LNCAP (cell line): ENCODE data around the gene C2CD4B.

Source experiments
- TF ChIP-seq, protein P1 (sequence below): fragments of 450-650 bp; IDR thresholded peaks from 2 replicates; pipeline ENCODE4 v1.5.1; 2017; ENCODE audit warnings: mild to moderate bottlenecking

C2CD4B gene

DNA sequence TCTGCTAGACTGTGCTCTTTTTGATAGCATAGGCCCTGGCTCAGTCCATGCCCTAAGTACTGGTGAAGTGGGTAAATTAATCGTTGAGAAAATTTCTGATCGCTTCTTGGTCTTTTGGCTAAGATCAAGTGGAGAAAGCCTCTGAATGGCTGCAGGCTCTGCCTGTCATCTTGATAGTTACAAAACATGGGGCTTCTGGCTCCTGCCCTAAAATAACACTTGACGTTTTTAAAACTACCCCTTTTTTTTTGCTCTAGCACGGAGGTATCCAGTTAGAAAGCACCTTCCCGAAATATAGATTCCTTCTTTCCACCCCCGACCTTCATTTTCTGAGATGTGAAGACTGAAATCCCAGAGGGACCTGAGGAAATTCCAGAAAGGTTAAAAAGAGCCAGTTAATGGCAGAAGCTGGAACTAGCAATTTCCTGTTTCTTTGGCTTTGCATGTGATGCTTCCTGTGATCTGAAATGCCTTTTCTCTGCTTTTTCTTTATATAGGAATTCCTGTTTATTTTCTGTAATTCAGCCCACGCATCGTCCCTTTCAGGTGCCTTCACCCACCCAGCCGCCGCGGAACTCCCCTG, 799 bp upstream of the C2CD4B start:
- TF ChIP-seq, protein P1, sequence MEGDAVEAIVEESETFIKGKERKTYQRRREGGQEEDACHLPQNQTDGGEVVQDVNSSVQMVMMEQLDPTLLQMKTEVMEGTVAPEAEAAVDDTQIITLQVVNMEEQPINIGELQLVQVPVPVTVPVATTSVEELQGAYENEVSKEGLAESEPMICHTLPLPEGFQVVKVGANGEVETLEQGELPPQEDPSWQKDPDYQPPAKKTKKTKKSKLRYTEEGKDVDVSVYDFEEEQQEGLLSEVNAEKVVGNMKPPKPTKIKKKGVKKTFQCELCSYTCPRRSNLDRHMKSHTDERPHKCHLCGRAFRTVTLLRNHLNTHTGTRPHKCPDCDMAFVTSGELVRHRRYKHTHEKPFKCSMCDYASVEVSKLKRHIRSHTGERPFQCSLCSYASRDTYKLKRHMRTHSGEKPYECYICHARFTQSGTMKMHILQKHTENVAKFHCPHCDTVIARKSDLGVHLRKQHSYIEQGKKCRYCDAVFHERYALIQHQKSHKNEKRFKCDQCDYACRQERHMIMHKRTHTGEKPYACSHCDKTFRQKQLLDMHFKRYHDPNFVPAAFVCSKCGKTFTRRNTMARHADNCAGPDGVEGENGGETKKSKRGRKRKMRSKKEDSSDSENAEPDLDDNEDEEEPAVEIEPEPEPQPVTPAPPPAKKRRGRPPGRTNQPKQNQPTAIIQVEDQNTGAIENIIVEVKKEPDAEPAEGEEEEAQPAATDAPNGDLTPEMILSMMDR, result no peak

DNA sequence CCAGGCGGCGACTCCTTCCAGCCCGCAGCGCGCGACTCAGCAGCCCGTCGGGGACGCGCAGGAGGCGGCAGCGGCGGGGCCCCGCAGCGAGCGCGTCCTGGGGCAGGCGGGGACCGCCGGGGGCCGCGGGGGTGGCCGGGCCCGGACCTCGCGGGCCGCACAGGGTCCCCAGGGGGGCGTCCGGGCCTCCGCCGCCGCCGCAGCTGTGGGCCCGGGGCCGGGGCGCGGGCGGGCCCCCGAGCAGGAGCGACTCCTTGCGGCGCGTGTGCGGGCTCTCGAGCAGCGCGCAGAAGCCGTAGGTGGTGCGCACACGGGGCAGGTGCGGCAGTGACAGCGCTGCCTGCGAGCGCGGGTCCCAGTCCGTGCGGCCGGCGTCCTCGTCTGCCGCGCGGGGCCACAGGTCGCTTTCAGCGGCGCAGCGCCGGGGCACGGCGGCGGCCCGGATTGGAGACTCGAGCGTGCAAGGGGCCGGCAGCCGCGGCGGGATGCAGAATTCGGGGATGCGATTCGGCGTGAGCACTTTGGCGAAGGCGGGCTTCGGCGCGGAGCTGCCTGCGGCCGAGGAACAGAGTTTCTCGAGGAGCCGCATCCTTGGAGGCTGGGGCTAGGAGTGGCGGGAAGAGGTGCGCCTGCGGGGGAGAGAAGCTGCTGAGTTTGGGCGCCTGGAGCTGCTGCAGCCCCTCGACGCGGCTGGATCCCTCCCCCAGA, 535 bp downstream of the C2CD4B start:
- TF ChIP-seq, protein P1, result no peak

DNA sequence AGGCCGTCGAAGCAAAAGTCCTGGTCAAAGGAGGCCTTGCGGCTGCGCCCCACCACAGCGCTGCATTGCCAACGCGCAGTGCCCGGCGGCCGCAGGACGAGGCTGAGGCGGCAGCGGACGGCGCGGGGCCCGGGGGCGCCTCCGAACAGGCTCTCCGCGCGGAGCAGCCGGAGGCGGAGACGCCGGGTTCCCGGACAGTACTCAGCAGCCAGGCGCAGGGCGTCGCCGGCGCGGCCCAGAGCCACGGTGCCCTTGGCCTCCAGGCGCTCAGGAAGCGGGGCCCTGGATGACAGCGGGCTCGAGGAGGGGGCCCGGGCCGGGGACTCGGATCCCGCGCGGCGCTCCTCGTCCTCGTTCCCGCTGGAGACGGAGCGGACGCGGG, 1.1 kb downstream of the C2CD4B start:
- TF ChIP-seq, protein P1, result no peak

DNA sequence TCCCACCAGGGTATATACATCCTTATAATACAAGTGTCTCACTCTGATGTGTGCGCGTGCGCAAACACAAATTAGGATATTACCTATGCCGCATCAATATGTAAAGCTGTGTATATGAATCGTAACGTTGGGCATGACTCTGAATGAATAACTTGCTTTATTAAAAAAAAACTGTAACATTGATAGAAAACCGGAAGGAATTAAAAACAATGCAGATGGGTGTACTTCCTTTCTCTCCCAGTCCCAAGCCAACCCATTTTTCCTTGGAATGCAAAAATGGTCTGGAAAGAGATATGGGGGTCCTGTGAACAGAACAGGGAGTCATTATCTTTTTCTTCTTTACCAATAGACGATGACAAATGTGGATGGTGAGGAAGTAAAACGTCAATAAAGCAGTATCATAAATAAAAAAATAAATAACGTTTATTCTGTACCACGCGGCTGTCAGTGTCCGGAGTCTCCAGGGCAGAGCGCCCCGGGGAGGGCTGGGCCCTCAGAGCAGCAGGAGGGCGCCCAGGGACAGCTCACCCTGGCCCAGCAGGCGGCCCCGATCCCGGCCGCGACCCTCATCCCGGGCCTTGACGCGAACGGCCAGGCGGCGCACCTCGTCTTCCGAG, 1.6 kb downstream of the C2CD4B start:
- TF ChIP-seq, protein P1, result no peak

DNA sequence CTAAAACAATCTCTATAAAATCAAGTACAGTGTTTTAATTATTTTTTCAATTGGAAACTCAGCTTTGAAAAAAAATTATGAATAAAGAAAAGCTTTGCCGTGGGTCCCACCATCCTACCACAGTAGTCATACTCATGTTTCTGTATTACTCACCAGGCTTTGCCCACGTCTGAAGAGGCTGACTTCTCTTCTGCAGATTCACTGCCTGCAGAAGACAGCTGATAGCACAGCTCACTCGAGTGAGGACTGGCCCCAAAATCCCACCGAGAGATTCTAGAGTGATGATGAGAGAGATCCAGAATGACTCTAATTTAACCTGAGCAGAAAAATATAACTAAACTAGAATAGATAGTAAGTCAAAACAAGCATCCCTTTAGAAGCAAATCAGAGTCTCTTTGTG, 11.9 kb downstream of the C2CD4B start:
- TF ChIP-seq, protein P1, result no peak

DNA sequence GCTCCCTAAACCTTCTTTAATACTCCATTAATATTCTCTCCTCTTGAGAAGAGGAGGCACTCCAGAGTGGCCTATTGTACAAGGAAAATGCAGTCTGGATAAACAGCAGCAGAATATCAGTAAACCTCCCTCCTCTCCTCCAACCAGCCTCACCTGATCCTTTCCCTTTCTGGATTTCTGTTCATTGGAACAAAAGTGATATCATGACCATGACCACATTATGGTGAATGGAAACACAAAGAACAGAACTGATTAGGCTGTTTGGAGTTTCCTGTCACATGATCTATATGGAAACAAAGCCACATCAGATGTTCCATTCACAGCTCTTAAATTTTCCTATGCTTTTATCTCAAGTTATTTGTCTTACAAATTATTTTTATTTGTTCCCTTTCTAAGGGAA, 14.6 kb downstream of the C2CD4B start:
- TF ChIP-seq, protein P1, result no peak

DNA sequence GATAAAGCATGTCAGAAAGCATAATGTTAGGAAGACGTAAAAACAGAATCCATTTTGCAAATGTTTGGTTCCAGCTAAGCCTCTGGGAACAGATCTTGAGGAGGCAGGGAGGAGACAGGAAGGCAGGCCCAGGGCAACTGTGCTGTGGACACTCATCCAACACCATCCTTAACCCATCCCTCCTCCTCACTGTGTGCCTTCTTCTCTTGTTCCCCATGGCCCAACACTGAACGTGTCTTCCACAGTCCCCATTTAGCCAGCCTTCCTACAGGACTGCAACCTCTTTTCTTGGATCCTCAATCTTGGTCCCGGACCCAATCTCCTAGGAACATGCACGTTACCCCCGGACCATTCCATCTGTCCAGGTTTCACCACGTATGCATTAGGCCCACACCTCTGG, 15.4 kb downstream of the C2CD4B start:
- TF ChIP-seq, protein P1, result no peak
